Cardiac muscle cell (in vitro differentiated cells and primary cell): ENCODE measurements around the gene TAS2R40. TPM values are rescaled to one million over a fixed set of nuclear protein-coding genes. Genes with fewer than 3 reads are reported as not detected.
A peak's percentile ranks its signal among the peaks of the same experiment; 100 is the strongest.

Experiments
- DNase-seq, 2 donors: peaks; one replicate each; pipeline versions ENCODE4 v3.0.0 to v3.0.0-alpha.2; 2010 to 2017; ENCODE audit warnings: low read depth in 1 of 2, low spot score in 1 of 2
- H3K27ac ChIP-seq: fragments of 200-600 bp; sonication (generic); 2 replicates; pipeline ENCODE4 v1.5.1; 2016
- H3K27me3 ChIP-seq: fragments of 200-600 bp; sonication (generic); 2 replicates; pipeline ENCODE4 v1.6.0; 2016; ENCODE audit warnings: control low read depth
- H3K36me3 ChIP-seq: fragments of 200-600 bp; sonication (generic); 2 replicates; pipeline ENCODE4 v1.5.1; 2016; ENCODE audit warnings: control low read depth
- H3K4me1 ChIP-seq: fragments of 200-600 bp; sonication (generic); 2 replicates; pipeline ENCODE4 v1.8.1; 2017; ENCODE audit warnings: low read depth, mild to moderate bottlenecking, mixed run types
- H3K4me3 ChIP-seq: fragments of 200-600 bp; sonication (generic); 2 replicates; pipeline ENCODE4 v1.5.1; 2016; ENCODE audit warnings: mild to moderate bottlenecking
- H3K9me3 ChIP-seq: fragments of 200-600 bp; sonication (generic); 2 replicates; pipeline ENCODE4 v1.5.1; 2017; ENCODE audit warnings: low read depth, mild to moderate bottlenecking, control low read depth
- polyA plus RNA-seq: library from polyadenylated mRNA; unstranded; fragments of >200 nt; fragmentation: Nextera tagmentation; extraction: Ambion mirVana; gene quantifications from 2 replicates; pipeline ENCODE4 v1.2.1, GENCODE V29; 2016
- total RNA-seq: library from RNA; depleted of rRNA; stranded (reverse); fragments of >200 nt; gene quantifications from 2 replicates; pipeline ENCODE4 v1.2.3, GENCODE V29; 2016
- TF ChIP-seq, protein P1 (sequence below): IDR thresholded peaks from 2 replicates; pipeline ENCODE4 v1.5.1; 2012; ENCODE audit warnings: low read depth, mild to moderate bottlenecking, low read length

The TAS2R40 gene
- total and polyA plus RNA-seq, 2 experiments from 2014 or later = not detected

- Histone ChIP-seq H3K27ac (no peak overlapping the region), H3K4me3 (no peak overlapping the region), H3K4me1 (no peaks in the 10 kb centered on the region), H3K9me3 (no peaks in the 10 kb centered on the region), H3K36me3 (no peaks in the 10 kb centered on the region), H3K27me3 (no peaks in the 10 kb centered on the region)
- DNase-seq = peak; percentile 81 to 91
- TF ChIP-seq, protein P1, sequence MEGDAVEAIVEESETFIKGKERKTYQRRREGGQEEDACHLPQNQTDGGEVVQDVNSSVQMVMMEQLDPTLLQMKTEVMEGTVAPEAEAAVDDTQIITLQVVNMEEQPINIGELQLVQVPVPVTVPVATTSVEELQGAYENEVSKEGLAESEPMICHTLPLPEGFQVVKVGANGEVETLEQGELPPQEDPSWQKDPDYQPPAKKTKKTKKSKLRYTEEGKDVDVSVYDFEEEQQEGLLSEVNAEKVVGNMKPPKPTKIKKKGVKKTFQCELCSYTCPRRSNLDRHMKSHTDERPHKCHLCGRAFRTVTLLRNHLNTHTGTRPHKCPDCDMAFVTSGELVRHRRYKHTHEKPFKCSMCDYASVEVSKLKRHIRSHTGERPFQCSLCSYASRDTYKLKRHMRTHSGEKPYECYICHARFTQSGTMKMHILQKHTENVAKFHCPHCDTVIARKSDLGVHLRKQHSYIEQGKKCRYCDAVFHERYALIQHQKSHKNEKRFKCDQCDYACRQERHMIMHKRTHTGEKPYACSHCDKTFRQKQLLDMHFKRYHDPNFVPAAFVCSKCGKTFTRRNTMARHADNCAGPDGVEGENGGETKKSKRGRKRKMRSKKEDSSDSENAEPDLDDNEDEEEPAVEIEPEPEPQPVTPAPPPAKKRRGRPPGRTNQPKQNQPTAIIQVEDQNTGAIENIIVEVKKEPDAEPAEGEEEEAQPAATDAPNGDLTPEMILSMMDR = peak; percentile 92
These were observed 18.7 kb downstream of the TAS2R40 start for GRCh38 chr7:143240291-143241168.

DNA sequence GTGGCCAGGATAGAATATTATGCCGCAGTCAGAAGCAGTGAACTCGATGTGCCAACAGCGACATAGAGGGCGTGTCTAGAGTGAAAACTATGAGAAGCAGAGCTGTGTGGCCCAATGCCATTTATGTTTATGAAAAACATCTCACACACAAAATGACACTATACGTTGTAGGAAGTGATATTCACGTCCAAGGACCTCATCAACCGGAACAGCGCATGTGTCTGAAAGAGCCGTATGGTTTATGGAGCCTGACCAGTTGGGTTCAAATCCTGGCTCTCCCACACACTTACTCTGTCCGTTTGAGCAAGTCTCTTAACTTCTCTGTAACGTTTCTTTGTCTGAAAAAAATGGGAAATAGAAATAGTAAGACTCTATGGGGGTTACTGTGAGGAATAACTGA, 20.5 kb downstream of the TAS2R40 start:
- no peak for DNase-seq
- H3K4me1 ChIP-seq = no peaks in the 10 kb centered on the region
- no peaks in the 10 kb centered on the region for H3K36me3 ChIP-seq
- no peak overlapping the region for H3K4me3 ChIP-seq
- TF ChIP-seq, protein P1 = no peak
- no peaks in the 10 kb centered on the region for H3K27me3 ChIP-seq
- H3K27ac ChIP-seq = no peak overlapping the region
- no peaks in the 10 kb centered on the region for H3K9me3 ChIP-seq

GRCh38 chr7:143243111-143243510, 21.3 kb downstream of the TAS2R40 start:
- no peaks in the 10 kb centered on the region for H3K4me1 ChIP-seq
- no peaks in the 10 kb centered on the region for H3K9me3 ChIP-seq
- no peak overlapping the region for H3K27ac ChIP-seq
- H3K27me3 ChIP-seq = no peaks in the 10 kb centered on the region
- H3K4me3 ChIP-seq = no peak overlapping the region
- DNase-seq = no peak
- TF ChIP-seq, protein P1 = no peak
- H3K36me3 ChIP-seq = no peaks in the 10 kb centered on the region

GRCh38 chr7:143243614-143244013, 21.8 kb downstream of the TAS2R40 start:
- DNase-seq = no peak
- no peaks in the 10 kb centered on the region for H3K27me3 ChIP-seq
- no peaks in the 10 kb centered on the region for H3K4me1 ChIP-seq
- H3K4me3 ChIP-seq = no peak overlapping the region
- H3K27ac ChIP-seq = no peak overlapping the region
- H3K36me3 ChIP-seq = no peaks in the 10 kb centered on the region
- H3K9me3 ChIP-seq = no peaks in the 10 kb centered on the region
- TF ChIP-seq, protein P1 = no peak

DNA sequence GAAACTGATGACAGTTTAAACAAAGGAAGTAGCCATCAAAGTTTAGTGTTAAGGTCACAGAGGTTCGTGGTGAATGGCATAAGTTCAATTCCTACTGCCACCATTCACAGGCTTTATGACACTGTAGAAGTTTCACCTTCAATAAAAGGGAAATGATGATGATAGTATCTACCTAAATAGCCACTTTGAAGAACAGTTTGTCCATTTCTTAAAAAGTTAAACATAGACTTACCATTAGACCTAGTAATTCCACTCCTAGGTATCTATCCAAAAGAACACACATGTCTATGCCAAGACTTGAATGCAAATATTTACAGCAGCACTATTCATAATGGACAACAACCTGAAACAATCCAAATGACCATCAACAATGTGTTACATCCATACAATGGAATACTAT, 22.5 kb downstream of the TAS2R40 start:
- Histone ChIP-seq H3K27ac (no peak overlapping the region), H3K4me1 (no peaks in the 10 kb centered on the region), H3K36me3 (no peaks in the 10 kb centered on the region), H3K27me3 (no peaks in the 10 kb centered on the region), H3K4me3 (no peak overlapping the region), H3K9me3 (no peaks in the 10 kb centered on the region)
- no peak for DNase-seq
- TF ChIP-seq, protein P1 = no peak
